Left ventricle myocardium inferior (tissue), 1 donor: ENCODE data around the gene PRKAB1. TPM values are rescaled to one million over a fixed set of nuclear protein-coding genes. Genes with fewer than 3 reads are reported as not detected.
A peak's percentile ranks its signal among the peaks of the same experiment; 100 is the strongest.

ENCODE experiments used
- DNase-seq: peaks from one replicate; pipeline ENCODE4 v3.0.0-alpha.2; 2020
- H3K27ac ChIP-seq: fragments of 200-600 bp; replicated peaks from 2 replicates; pipeline ENCODE4 v1.8.0; 2021
- H3K27me3 ChIP-seq: fragments of 200-600 bp; 2 replicates; pipeline ENCODE4 v1.8.0; 2021; ENCODE audit warnings: low read depth
- H3K36me3 ChIP-seq: fragments of 200-600 bp; 2 replicates; pipeline ENCODE4 v1.8.0; 2021
- H3K4me1 ChIP-seq: fragments of 200-600 bp; 2 replicates; pipeline ENCODE4 v1.8.0; 2021
- H3K4me3 ChIP-seq: fragments of 200-600 bp; 2 replicates; pipeline ENCODE4 v1.8.0; 2021; ENCODE audit warnings: mild to moderate bottlenecking, moderate library complexity
- H3K9me3 ChIP-seq: fragments of 200-600 bp; replicated peaks from 2 replicates; pipeline ENCODE4 v1.8.0; 2021
- CTCF ChIP-seq: fragments of 200-600 bp; IDR thresholded peaks from 2 replicates; pipeline ENCODE4 v1.8.0; 2021; ENCODE audit warnings: antibody characterized with exemption, mild to moderate bottlenecking, borderline replicate concordance
- intact Hi-C: fragments of 100-400 bp; cut with micrococcal nuclease; formaldehyde crosslinking; loops from one replicate; pipeline ENCODE4 v1.11.0; 2022
- total RNA-seq: library from RNA; stranded (reverse); fragmentation: NEBNext Ultra II Directional; extraction: Animal tissue kit (Norgen Biotek cat#: 25700); gene quantifications from one replicate; pipeline ENCODE4 v1.2.1, GENCODE V29; 2021
- donor health status: DM: no; HTN: yes; CAD: no; lungs with severe emphysema.

The PRKAB1 gene
- total RNA-seq, 1 donor from 2014 or later: 9.2 TPM

- no peak overlapping the region for H3K4me3 ChIP-seq
- H3K27ac ChIP-seq: peak overlapping the region; percentile 44
- H3K27me3 ChIP-seq: no peaks in the 10 kb centered on the region
- H3K36me3 ChIP-seq: peaks cover 53% of the 10 kb centered on the region
- intact Hi-C loops: no loop called here
- TF ChIP-seq CTCF: no peak
- peaks cover 50% of the 10 kb centered on the region for H3K4me1 ChIP-seq
- DNase-seq: no peak
- H3K9me3 ChIP-seq: no peaks in the 10 kb centered on the region
Measured at GRCh38 chr12:119681728-119682638, 14.1 kb downstream of the PRKAB1 start.

GRCh38 chr12:119682639-119683252, 14.8 kb downstream of the PRKAB1 start:
- Histone ChIP-seq H3K4me3 (no peak overlapping the region), H3K27me3 (no peaks in the 10 kb centered on the region), H3K4me1 (peaks cover 54% of the 10 kb centered on the region), H3K36me3 (peaks cover 45% of the 10 kb centered on the region), H3K9me3 (no peaks in the 10 kb centered on the region), H3K27ac (peak overlapping the region; percentile 44)
- TF ChIP-seq CTCF: no peak
- DNase-seq: no peak
- intact Hi-C loops: no loop called here

- H3K27me3 ChIP-seq: no peaks in the 10 kb centered on the region
- H3K4me3 ChIP-seq: no peak overlapping the region
- no peaks in the 10 kb centered on the region for H3K9me3 ChIP-seq
- no peak for TF ChIP-seq CTCF
- peaks cover 38% of the 10 kb centered on the region for H3K36me3 ChIP-seq
- H3K27ac ChIP-seq: no peak overlapping the region
- peaks cover 51% of the 10 kb centered on the region for H3K4me1 ChIP-seq
- intact Hi-C loops: no loop called here
- DNase-seq: no peak
Measured at GRCh38 chr12:119683413-119683812, 15.5 kb downstream of the PRKAB1 start.

GRCh38 chr12:119683816-119684215, 15.9 kb downstream of the PRKAB1 start:
- Histone ChIP-seq H3K36me3 (peaks cover 34% of the 10 kb centered on the region), H3K27ac (no peak overlapping the region)
- intact Hi-C loops: no loop called here

More at GRCh38 chr12:119683816-119684215, 15.9 kb downstream of the PRKAB1 start:
- Histone ChIP-seq H3K4me1 (peaks cover 47% of the 10 kb centered on the region), H3K9me3 (no peaks in the 10 kb centered on the region), H3K27me3 (no peaks in the 10 kb centered on the region), H3K4me3 (no peak overlapping the region)
- no peak for DNase-seq
- TF ChIP-seq CTCF: no peak
